GM21576 (cell line): ENCODE results near the gene C9.
A peak's percentile ranks its signal among the peaks of the same experiment; 100 is the strongest.
"Not testable (repeated sequence)": the region's sequence is repeated elsewhere in the genome, so short reads cannot be mapped to it uniquely, and the experiment has no call there.

Source experiments
- ATAC-seq: cut with Tn5 transposase; IDR thresholded peaks from one replicate; pipeline ENCODE4 v1.9.1; 2021; ENCODE audit warnings: mild to moderate bottlenecking, moderate library complexity; ENCODE audit not compliant: unreplicated experiment

C9 gene

DNA sequence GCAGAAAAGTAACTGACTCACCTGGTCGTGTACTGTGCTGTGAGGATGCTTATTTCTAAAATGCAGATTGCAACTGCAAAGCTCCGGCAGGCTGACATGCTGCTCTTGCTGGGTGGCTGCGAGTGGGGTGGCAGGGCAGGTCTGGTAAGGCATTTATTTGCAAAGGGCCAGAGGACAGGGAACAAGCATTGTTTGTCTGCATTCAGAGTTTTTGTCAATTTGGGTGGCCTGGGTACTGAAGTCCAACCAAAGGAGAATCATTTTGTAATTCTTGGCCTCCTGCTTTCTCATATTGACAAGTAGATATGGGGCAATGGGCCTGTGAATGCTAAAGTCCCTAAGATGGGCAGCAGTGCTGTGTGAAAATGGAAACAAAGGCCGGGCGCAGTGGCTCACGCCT, at the start of gene C9:
Gene C9, minus strand, starts transcription at position 129 of the 400 bp plus-strand sequence. Its CDS starts 31 bp downstream, at position 98.
- ATAC-seq, result no peak

DNA sequence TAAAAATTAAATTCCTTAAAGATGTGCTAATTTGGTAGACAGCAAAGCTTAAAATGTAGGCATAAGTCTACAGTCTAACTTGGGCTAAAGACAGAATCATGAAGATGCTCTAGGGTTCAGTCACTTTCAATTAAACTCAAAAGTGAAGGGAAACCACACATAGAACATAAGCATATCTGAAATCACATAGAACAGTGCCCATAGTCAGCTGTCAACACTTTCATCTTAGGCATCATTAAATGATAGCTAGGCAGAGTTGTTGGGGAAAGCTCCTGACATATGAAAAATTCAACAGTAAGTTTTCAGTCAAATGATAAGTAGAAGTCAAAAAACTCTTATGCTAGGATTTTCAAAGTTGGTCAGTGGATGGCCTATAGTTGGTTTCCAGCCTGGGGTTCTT, 49.5 kb upstream of the C9 start:
- no peak for ATAC-seq

DNA sequence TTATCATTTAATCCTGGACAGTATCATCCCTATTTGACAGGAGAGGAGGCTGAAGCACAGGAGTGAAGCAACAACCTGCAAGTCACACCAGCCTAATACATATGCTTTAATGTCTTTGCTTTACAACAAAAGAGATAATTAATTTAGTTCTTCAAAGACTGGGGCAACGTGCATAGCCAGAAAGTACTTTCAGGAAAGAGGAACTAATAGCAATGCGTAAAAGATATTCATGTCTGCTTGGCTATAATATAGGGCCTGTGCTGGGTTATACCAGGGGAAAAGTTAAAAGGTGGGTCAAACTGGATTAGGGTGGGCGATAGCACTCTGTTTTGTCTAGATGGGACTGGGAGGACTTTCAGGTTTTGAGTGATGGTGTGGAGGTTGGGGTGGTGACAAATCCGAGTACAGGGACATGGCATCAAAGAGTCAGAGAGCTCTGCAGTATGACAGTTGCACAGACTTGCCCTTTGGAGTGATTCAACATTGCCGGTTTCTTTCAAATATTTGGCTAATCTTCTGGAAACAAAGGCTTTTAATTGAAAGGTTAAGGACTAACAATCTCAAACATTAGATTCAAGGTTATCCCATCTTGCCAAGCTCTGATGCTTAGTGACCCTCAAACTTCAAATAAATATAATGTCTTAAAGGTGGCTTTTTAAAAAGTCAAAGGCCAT, 48.6 kb upstream of the C9 start:
- no peak for ATAC-seq

DNA sequence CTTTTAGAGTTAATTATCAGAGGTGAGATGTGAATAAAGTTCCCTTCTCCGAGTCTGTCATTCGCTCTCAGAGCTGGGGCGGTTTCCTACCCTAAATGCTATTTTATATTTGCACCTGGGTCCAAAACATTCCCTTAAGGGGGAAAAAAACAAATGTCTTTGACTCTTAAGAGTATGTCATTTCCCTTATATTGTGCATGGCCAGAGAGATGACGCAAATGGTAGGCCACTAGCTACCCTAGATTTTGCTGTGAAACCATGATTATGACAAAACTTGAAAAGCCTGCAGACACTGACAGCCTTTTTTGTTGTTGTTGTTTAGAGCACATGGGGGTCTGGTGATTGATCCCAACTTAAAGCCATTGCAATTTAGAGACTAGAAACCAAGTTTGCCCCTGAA, 47.7 kb upstream of the C9 start:
- no peak for ATAC-seq

DNA sequence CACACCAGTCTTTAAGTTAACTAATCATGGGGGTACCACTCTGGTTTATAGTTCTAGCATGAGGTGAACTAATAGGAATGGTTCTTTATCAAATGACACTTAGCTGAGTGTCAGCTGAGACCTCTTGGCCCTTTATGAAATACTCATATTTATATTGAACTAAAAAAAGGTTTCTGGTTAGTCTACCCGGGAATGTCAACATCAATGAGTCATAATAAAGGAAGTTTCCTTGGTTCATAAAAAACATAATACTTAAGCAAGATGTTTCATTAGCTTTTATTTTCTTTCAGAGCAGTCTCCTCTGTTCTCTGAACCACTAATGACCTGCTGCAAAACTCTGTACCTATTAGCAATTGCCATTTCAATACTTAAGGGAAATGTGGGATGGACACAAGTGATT, 46.8 kb upstream of the C9 start:
- no peak for ATAC-seq

DNA sequence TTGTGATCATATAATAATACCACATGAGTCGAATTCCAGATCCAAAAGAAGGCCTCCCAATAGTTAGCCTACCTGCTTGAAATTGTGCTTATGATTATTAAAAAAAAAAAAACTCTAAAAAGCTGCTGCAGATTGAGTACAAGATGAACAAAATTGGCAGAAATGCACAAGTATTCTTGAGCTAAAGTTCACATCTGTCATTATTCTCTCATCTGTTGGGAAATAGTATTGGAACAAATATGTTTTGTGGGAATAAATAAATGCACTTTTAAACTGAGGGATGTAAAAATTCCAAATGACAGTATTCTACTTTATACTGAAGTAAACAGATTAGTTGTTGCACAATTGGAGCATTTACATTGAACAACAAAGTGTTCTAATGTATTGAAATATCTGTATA, 44.7 kb upstream of the C9 start:
- ATAC-seq, result no peak

DNA sequence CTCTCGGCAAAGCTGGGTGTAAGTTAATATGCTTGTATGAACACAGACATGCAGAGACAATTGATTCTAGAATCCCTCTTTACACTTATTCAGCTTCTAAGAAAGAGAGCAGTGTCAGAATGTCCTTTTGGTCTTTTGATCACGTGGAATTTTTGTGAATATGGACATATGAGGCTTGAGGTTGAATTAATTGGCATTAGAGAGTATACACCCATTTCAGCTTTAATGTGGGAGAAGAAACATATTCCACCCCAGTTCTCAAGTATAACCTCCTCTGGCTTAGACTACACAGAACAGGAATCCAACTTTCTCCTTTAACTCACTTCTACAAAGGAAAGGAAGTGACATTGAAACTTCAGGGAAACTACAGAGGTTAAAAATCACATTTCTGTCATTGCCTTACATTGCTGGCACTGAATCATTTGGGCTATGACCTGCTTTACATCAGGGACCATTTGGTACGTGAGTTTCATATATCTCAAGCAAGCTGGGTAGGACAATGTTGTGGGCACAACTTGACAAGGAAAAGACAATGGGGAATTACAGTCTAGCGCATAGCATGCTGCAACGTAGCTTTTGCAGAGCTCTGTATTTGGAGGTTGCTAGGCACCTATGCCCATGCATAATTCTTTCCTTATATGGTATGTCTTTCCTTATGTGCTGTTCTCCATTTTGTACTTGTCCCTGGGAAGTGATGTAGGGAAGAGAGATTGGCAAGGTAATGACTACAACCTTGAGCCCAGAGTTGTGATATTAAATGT, 41.0 kb upstream of the C9 start:
- no peak for ATAC-seq

DNA sequence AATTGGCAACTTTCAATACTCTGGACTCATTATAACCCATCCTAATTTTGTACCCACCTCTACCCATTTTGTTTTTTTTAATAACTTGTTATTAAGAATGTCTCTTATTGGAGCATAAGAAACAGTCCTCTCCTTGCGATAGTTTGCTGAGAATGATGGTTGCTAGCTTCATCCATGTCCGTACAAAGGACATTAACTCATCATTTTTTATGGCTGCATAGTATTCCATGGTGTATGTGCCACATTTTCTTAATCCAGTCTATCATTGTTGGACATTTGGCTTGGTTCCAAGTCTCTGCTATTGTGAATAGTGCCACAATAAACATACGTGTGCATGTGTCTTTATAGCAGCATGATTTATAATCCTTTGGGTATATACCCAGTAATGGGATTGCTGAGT, 39.5 kb upstream of the C9 start:
- ATAC-seq, result not testable (repeated sequence)

DNA sequence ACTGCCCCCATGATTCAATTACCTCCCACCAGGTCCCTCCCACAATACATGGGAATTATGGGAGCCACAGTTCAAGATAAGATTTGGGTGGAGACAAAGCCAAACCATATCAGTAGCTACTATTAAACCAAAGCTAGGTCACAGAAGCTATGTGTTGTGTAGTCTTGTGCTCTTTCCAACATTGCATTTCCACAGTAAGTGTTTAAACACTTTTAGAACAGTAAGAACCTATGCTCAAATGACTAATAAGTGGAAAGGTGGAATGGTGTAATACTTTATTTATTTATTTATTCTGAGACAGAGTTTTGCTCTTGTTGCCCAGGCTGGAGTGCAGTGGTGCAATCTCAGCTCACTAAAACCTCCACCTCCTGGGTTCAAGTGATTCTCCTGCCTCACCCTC, 37.8 kb upstream of the C9 start:
- not testable (repeated sequence) for ATAC-seq

DNA sequence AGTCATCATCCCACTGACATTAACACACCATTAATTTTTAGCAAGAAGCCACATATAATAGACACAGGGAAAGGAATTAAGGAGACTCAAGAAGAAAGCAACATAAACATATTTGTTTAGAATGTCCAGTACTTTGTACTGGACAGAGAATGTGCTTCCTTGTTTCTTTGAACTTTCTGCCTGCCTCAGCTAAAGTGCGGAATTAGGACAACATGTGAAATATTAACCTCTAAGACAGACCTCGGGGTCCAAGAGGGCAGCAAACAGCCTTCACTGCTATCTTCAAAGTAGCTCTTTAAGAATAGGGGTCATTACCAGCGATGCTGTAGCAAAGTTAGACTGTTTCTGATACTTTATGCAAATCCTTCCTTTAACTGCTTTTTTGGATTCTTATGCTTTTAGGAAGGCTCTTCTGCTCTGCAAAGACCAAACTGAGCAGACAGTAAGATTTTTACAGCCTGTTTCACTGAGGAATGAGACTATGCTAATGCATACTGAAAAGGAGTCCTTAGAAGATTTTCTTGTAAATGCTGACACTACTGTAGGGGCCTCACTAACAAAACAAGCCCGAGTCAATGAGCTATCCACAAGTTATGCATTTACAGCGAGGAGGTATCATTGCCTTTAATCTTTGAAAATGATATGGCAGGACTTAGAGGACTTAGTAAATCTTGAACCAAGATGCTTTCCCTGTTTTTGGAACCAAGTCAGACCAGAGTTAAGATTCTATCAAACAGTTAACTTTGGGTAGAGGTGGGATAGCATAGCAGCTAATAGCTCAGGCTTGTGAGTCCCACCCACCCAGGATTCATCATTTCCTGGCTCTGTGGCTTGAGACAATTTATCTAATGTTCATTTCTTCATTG, 36.7 kb upstream of the C9 start:
- ATAC-seq, result no peak

DNA sequence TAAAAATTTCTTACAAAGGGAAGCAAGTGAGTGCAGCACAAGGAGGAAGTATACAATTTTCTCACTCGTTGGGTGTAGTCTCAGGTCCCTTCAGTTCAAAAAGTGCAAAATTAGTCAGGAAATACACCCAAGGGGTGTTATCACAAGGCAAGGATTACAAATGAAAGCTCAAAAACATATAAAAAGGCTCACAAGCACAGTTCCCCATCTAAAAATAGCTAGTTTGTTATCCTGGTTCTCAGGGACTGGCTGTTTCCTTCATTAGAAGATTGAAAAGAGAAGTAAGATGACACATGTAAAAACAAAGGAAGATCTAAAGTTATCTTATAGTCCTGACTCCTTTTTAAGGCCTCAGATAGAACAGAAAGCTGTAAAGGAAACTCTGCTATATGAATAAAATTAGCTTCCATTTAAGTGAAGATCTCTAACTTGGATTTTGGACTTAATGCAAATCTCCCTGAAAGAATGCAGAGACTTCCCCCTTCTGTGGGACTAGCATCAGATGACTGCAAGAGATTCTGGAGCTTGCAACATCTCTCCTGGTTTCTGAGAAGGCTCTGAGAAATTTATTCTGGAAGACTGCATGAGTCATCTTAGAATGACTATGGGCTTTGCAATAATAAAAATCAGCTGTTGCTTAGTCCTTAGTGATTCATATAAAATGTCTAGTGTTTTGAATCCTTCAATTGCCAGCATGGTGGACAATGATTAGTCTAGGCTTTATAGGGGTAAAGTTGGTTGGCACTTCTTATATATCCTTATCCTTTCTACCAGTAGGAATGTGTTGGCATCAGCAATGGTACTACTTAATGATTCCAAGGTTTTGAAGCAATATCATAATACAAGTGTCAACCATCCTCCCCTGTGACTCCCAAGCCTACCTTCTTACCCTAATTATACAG, 35.1 kb upstream of the C9 start:
- no peak for ATAC-seq

DNA sequence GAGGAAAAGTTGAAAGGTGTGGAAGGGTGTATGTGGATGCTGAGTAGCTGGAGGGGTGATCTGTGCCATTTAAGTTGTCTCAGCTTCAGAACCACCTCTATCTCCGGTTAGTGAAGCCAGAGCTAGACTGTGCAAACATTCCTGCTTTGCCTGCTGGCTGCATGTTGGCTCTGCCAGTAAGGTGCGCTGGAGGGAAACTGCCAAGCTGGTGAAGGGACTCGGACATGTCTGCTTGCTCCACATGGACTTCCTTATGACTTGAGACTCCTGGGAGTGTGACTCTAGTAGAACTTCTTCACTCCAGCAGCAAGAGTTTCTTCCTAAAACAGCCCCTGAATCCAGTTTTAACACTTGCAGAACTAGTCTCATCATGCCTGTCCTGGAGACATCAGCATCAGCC, 32.5 kb upstream of the C9 start:
- ATAC-seq, result no peak

DNA sequence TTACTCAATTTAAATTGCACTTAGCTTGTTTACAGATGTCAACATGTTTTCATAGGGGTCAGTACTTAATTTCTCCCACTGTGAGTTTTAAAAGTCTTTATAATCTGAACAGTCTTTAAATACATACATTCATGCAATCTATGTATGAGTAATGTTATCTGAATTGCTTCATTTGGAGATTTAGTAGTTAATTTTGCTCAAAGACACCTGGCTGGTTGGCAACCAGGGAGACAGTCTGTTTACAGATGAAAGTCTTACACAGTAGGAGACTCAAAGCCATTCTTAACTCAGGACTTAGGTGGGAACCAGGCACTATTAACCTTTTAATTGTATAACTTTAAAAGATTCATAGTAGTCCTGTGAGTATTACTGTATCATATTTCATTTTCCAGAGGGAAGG, 31.2 kb upstream of the C9 start:
- no peak for ATAC-seq

DNA sequence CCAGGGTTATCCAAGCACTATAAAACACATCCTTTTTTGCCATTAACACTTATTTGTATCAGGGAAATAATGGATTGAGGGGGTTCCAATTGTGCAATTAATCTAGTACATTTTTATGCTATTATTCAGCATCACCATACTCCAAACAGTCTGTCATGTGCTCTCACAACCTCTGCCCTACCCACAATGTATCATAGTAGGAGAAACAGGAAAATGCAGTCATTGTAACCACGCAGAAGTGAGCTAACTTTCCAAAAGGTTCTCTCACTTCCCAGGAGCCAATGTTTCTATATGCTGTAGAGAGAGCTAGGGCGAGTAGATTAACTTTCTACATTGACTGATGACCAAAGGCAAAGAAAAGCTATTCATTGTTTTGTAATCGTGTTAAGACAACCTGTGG, 30.7 kb upstream of the C9 start:
- ATAC-seq, result no peak

DNA sequence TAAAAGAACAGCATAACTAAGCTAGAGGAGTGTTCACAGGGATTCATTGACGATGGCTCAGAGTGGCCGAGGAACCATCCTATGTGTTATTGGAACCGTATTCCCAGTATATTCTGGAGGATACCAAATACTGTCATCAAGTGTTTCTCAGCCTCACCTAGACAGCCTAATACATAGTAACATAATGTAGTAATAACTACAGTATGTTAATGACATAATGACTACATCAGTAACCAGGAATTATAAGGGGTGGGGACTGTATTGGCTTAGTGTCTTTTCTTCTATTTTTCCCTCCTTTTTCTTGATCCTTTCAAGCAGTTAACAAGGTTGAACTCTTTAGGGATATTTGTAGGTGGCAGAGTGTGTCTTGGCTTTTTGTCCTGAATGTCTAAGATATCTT, 26.6 kb upstream of the C9 start:
- ATAC-seq, result no peak

DNA sequence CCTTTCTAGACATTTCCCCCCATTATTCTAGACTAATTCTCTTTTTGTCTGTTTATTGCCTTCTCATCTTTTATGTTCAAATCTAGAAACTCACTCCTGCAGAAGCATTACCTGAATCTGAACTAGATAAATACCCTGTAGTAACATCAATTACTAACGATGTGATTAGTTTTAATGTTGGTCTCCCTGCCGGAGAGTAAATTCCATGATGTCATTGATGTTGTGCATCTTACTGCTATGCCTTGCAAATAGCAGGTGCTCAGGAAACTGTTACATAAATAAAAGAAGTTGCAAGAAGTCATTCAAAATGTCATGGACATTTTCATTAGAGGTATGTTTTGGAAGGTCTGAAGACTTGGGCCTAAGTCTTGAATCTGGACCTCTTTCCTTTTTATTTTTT, 23.0 kb upstream of the C9 start:
- no peak for ATAC-seq

DNA sequence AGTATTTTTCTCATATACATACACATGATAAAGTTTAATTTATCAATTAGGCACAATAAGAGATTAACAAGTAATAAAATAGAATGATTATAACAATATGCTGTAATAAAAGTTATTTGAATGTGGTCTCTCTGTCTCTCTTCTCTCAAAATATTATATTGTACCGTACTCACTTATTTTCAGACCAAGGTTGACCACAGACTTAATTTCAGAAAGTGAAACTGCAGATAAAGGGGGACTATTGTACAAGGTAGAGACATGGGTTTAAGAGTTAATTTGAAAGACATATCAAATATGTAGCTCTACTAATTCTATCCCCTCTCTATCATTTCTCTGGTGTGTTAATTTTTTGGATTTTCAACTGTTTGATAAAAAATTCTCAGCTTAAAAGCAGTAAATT, 20.0 kb upstream of the C9 start:
- no peak for ATAC-seq

DNA sequence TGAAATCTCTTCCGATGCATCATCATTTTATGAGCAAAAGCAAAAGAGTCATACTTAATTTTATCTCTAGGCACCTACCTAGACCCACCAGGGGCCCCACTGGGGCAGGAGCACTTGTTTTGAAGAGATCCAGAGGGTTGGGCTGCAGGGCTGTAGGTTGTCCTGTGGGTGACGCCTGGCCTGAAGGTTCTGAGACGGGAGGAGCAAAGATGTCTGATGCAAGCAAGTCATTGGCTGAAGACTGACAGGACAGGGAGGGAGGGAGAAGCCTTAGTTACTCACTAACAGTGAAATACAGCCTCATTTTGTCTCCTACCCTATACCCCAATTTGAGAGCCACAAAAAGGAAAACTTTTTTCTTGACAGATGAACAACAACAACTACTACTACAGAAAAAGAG, 17.1 kb upstream of the C9 start:
- ATAC-seq, result no peak

DNA sequence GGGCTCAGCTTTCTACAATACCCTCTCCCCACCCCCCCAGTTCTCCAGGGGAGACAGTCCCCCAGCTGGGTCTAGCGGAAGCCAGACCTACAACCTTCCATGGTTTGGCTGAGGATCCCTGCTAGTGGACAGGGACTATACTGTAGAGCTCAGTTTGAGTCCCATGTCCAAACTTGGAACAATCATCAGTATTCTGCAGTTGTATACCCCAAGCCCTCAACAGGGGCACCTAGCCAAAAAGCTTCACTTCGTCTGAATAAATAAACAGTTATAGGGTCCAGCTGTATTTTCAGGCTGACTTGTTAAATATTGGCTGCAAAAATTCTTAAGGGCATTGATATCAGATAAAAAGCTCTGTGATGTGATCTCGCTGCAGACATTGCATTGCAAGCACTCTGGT, 15.4 kb upstream of the C9 start:
- ATAC-seq, result no peak

DNA sequence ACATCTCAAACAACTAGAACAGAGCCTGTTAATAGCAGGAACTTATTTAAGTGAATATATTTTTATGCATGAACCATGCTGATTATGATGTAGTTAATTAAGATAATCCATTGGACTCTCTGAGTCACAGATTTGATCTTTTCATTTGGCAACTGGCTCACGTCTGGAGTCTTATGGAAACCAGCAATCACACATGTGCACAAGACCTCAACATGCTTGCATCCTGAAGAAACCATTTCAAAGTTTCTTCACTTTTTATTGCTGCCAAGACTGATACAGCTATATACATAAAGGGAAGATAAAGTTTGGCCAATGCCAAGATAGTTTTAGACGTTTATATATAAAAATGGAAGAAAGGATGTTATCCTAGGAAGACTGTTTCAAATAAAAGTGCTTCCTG, 13.3 kb upstream of the C9 start:
- ATAC-seq, result no peak

DNA sequence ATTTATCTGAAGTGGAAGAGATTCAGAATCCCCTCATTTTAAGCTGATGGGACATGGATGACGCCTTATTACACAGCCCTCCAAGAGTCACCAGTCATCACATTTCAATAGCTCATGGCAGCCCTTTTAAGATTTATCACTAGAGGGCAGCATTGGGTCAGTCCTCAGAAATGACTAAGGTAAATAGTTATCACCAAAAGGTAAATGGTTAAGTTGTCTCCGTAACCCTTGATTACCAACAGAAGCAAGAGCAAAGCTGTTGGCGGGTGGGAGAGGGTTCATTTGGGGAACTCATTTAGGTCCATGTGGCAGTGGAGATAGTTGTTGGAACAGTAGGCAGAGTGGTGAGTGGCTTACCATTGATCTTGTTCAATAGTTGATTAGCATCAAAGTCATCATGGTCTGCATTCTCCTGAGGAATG, 12.0 kb upstream of the C9 start:
- ATAC-seq, result peak; percentile 71
